ENCODE results near the gene EGF.

EGF gene

GRCh38 chr4:109966891-109967481 lies 54.3 kb downstream of the EGF start:
- no peak for DNase-seq

- DNase-seq = no peak
These were observed 55.3 kb downstream of the EGF start for GRCh38 chr4:109967798-109968520.

GRCh38 chr4:109969087-109969486 lies 56.4 kb downstream of the EGF start:
- no peak for DNase-seq

GRCh38 chr4:109969919-109970318 lies 57.2 kb downstream of the EGF start:
- DNase-seq = no peak

- DNase-seq = no peak
These were observed 60.3 kb downstream of the EGF start for GRCh38 chr4:109972786-109973528.

GRCh38 chr4:109973529-109973905 lies 60.8 kb downstream of the EGF start:
- DNase-seq = no peak

GRCh38 chr4:109976189-109976588 lies 63.5 kb downstream of the EGF start:
- DNase-seq = no peak

- DNase-seq = peak; percentile 4
These were observed 65.3 kb downstream of the EGF start for GRCh38 chr4:109977854-109978501.

GRCh38 chr4:109978704-109979454 lies 66.2 kb downstream of the EGF start:
- no peak for DNase-seq

GRCh38 chr4:109979920-109980717 lies 67.4 kb downstream of the EGF start:
- no peak for DNase-seq

- DNase-seq = no peak
These were observed 69.3 kb downstream of the EGF start for GRCh38 chr4:109981936-109982335.

GRCh38 chr4:109982521-109982920 lies 69.8 kb downstream of the EGF start:
- no peak for DNase-seq

- no peak for DNase-seq
These were observed 73.6 kb downstream of the EGF start for GRCh38 chr4:109985993-109986974.

- no peak for DNase-seq
These were observed 76.4 kb downstream of the EGF start for GRCh38 chr4:109989044-109989443.

GRCh38 chr4:109989618-109990017 lies 76.9 kb downstream of the EGF start:
- no peak for DNase-seq

GRCh38 chr4:109990261-109991257 lies 77.9 kb downstream of the EGF start:
- DNase-seq = no peak

GRCh38 chr4:109993116-109993515 lies 80.4 kb downstream of the EGF start:
- DNase-seq = no peak

- no peak for DNase-seq
These were observed 81.7 kb downstream of the EGF start for GRCh38 chr4:109994415-109994827.

- DNase-seq = no peak
These were observed 83.8 kb downstream of the EGF start for GRCh38 chr4:109996526-109996925.
